K562 (cell line): ENCODE data around the gene SLC46A3. TPM values are rescaled to one million over a fixed set of nuclear protein-coding genes. Genes with fewer than 3 reads are reported as not detected.

Source experiments
- BRF2 ChIP-seq: IDR thresholded peaks from 3 replicates; pipeline ENCODE4 v1.6.1; 2011; ENCODE audit warnings: borderline replicate concordance, mild to moderate bottlenecking; ENCODE audit not compliant: insufficient read length, insufficient read depth
- ID3 ChIP-seq, 2 experiments: fragments of 250-450 bp in 1 of 2; fragments of 450-650 bp in 1 of 2; sonication (Bioruptor Pico) in 1 of 2; IDR thresholded peaks; 2 replicates each; pipeline versions ENCODE4 v1.6.1 to v1.8.0; 2016 to 2021; ENCODE audit warnings: mild to moderate bottlenecking in 2 of 2, moderate library complexity in 2 of 2, missing compliant biosample characterization in 1 of 2, missing genetic modification characterization in 1 of 2
- PHB2 ChIP-seq: fragments of 450-650 bp; IDR thresholded peaks from 2 replicates; pipeline ENCODE4 v1.6.1; 2017; ENCODE audit warnings: low read depth
- POLR3A ChIP-seq: IDR thresholded peaks from 2 replicates; pipeline ENCODE4 v1.6.1; 2011; ENCODE audit warnings: borderline replicate concordance, mild to moderate bottlenecking, moderate library complexity; ENCODE audit not compliant: insufficient read length, insufficient read depth; ENCODE audit errors: extremely low read depth
- RFX5 ChIP-seq: IDR thresholded peaks from 2 replicates; pipeline ENCODE4 v1.6.1; 2011; ENCODE audit warnings: low read depth, mild to moderate bottlenecking, improper control_type of control experiment, low read length
- SMARCA4 ChIP-seq: fragments of 450-650 bp; IDR thresholded peaks from 2 replicates; pipeline ENCODE4 v1.6.1; 2016
- SOX6 ChIP-seq: fragments of 450-650 bp; IDR thresholded peaks from 2 replicates; pipeline ENCODE4 v1.6.1; 2014; ENCODE audit warnings: mild to moderate bottlenecking
- TCFL5 ChIP-seq: fragments of 250-450 bp; sonication (Bioruptor Pico); conservative IDR thresholded peaks from 2 replicates; pipeline ENCODE4 v1.6.1; 2021; ENCODE audit warnings: mild to moderate bottlenecking, moderate library complexity, matching md5 sums
- THAP7 ChIP-seq: fragments of 250-450 bp; sonication (Bioruptor Pico); IDR thresholded peaks from 2 replicates; pipeline ENCODE4 v1.5.0; 2021
- UBTF ChIP-seq, 2 experiments: IDR thresholded peaks; 2 replicates each; pipeline ENCODE4 v1.6.1; 2012; ENCODE audit warnings: improper control_type of control experiment in 2 of 2, low read depth in 2 of 2, low read length in 2 of 2, borderline replicate concordance in 1 of 2
- ZFX ChIP-seq: sonication (generic); formaldehyde crosslinking; IDR thresholded peaks from 2 replicates; pipeline ENCODE4 v1.8.0; 2022; ENCODE audit warnings: mild to moderate bottlenecking, missing genetic modification reagents, moderate library complexity
- ZNF584 ChIP-seq: fragments of 200-800 bp; sonication (Bioruptor generic); IDR thresholded peaks from 2 replicates; pipeline ENCODE4 v1.6.1; 2016; ENCODE audit warnings: low read depth, mild to moderate bottlenecking, missing genetic modification characterization, missing compliant biosample characterization
- ZNF592 ChIP-seq: fragments of 450-650 bp; IDR thresholded peaks from 2 replicates; pipeline ENCODE4 v1.6.1; 2017; ENCODE audit warnings: antibody characterized with exemption, mild to moderate bottlenecking
- polyA plus RNA-seq, 8 experiments: library from polyadenylated mRNA; depleted of rRNA in 4 of 8; stranded (reverse) in 5 of 8; unstranded in 3 of 8; fragments of >200 nt; fragmentation: Nextera tagmentation in 2 of 8; fragmentation: Illumina TruSeq in 1 of 8; extraction: Ambion mirVana in 2 of 8; extraction: Trizol in 1 of 8; gene quantifications; 2 replicates each; pipeline versions ENCODE4 v1.2.1 to v1.2.3, GENCODE V29; 2011 to 2014; ENCODE audit warnings: inconsistent platforms in 1 of 8, missing spikeins in 1 of 8
- total RNA-seq, 7 experiments: library from RNA; depleted of rRNA in 6 of 7; stranded (reverse); fragments of >200 nt in 6 of 7; fragmentation: Illumina TruSeq in 2 of 7; extraction: Trizol in 2 of 7; gene quantifications; 2 replicates each; pipeline versions ENCODE4 v1.2.1 to v1.2.3, GENCODE V29; 2011 to 2021; ENCODE audit warnings: low replicate concordance in 1 of 7

The SLC46A3 gene
- total and polyA plus RNA-seq, 9 of the 15 experiments (the other 6 are each of a cell fraction or from before 2014, with no cell fraction given), result 0.14 to 1.2 (median 0.51) TPM

- TF ChIP-seq UBTF (IDR thresholded peaks at IDR 0.05; ENCODE audit: borderline replicate concordance in 1 of 2, low read depth in 2 of 2, low read length in 2 of 2), result no peak
- no peak for TF ChIP-seq THAP7 (CRISPR knock-in tag)
- TF ChIP-seq ZFX (CRISPR knock-in tag), result no peak
- no peak for TF ChIP-seq BRF2
- no peak for TF ChIP-seq SMARCA4
- TF ChIP-seq RFX5, result no peak
- no peak for TF ChIP-seq ID3 (CRISPR knock-in tag; IDR thresholded peaks at IDR 0.05)
- TF ChIP-seq ID3 (tag; IDR thresholded peaks at IDR 0.05), result peak; percentile 57; the same call in 1 of the 2 replicates
- no peak for TF ChIP-seq PHB2
- TF ChIP-seq POLR3A, result no peak
- peak; percentile 45; the same call in 1 of the 2 replicates for TF ChIP-seq ZNF592
- TF ChIP-seq SOX6, result no peak
- no peak for TF ChIP-seq TCFL5 (CRISPR knock-in tag)
- 0 out of 2 replicates have a peak, but pooled peaks have one; percentile 60 for TF ChIP-seq ZNF584
These were observed 27.5 kb upstream of the SLC46A3 start (continued) for GRCh38 chr13:28746287-28746612.
